K562 (cell line): ENCODE results near the gene CARD9. TPM values are rescaled to one million over a fixed set of nuclear protein-coding genes. Genes with fewer than 3 reads are reported as not detected.

Experiments used
- CXXC5 ChIP-seq: fragments of 250-450 bp; sonication (Bioruptor Pico); IDR thresholded peaks from 2 replicates; pipeline ENCODE4 v1.8.0; 2022; ENCODE audit warnings: inconsistent platforms, mild to moderate bottlenecking, moderate library complexity
- ESRRB ChIP-seq: fragments of 250-450 bp; sonication (Bioruptor Pico); IDR thresholded peaks from 2 replicates; pipeline ENCODE4 v1.5.0; 2020; ENCODE audit warnings: mild to moderate bottlenecking, moderate library complexity, borderline replicate concordance
- IFI16 ChIP-seq: fragments of 250-450 bp; sonication (Bioruptor Pico); IDR thresholded peaks from 2 replicates; pipeline ENCODE4 v2.1.2; 2022; ENCODE audit warnings: mild to moderate bottlenecking, inconsistent platforms
- MGA ChIP-seq: fragments of 450-650 bp; IDR thresholded peaks from 2 replicates; pipeline ENCODE4 v1.6.1; 2016; ENCODE audit warnings: mild to moderate bottlenecking, moderate library complexity
- NFE2L1 ChIP-seq: fragments of 450-650 bp; IDR thresholded peaks from 2 replicates; pipeline ENCODE4 v1.6.1; 2016; ENCODE audit warnings: missing genetic modification characterization, low read depth, mild to moderate bottlenecking, missing compliant biosample characterization, moderate library complexity, borderline replicate concordance
- RBFOX2 ChIP-seq: fragments of 200-400 bp; formaldehyde crosslinking; IDR thresholded peaks from 2 replicates; pipeline ENCODE4 v1.6.1; 2017; ENCODE audit warnings: low read depth, mild to moderate bottlenecking, low read length, moderate library complexity
- STAT5A ChIP-seq: IDR thresholded peaks from 2 replicates; pipeline ENCODE4 v1.6.1; 2012; ENCODE audit warnings: low read length, inconsistent platforms, borderline replicate concordance
- ZNF644 ChIP-seq: fragments of 200-800 bp; sonication (Bioruptor generic); IDR thresholded peaks from 2 replicates; pipeline ENCODE4 v1.6.1; 2016; ENCODE audit warnings: low read depth, missing genetic modification characterization, missing compliant biosample characterization
- polyA plus RNA-seq, 8 experiments: library from polyadenylated mRNA; depleted of rRNA in 4 of 8; stranded (reverse) in 5 of 8; unstranded in 3 of 8; fragments of >200 nt; fragmentation: Nextera tagmentation in 2 of 8; fragmentation: Illumina TruSeq in 1 of 8; extraction: Ambion mirVana in 2 of 8; extraction: Trizol in 1 of 8; gene quantifications; 2 replicates each; pipeline versions ENCODE4 v1.2.1 to v1.2.3, GENCODE V29; 2011 to 2014; ENCODE audit warnings: inconsistent platforms in 1 of 8, missing spikeins in 1 of 8
- total RNA-seq, 7 experiments: library from RNA; depleted of rRNA in 6 of 7; stranded (reverse); fragments of >200 nt in 6 of 7; fragmentation: Illumina TruSeq in 2 of 7; extraction: Trizol in 2 of 7; gene quantifications; 2 replicates each; pipeline versions ENCODE4 v1.2.1 to v1.2.3, GENCODE V29; 2011 to 2021; ENCODE audit warnings: low replicate concordance in 1 of 7
- TF ChIP-seq, protein P1 (sequence below): sonication (generic); formaldehyde crosslinking; IDR thresholded peaks from 2 replicates; pipeline ENCODE4 v1.8.1; 2023; ENCODE audit warnings: mild to moderate bottlenecking, missing genetic modification reagents, moderate library complexity
- TF ChIP-seq, protein P2 (sequence below): fragments of 250-450 bp; sonication (Bioruptor Pico); IDR thresholded peaks from 2 replicates; pipeline ENCODE4 v1.8.0; 2021; ENCODE audit warnings: borderline replicate concordance, mild to moderate bottlenecking, moderate library complexity; ENCODE audit not compliant: poor library complexity, severe bottlenecking

Gene CARD9
- total and polyA plus RNA-seq, 9 of the 15 experiments (the other 6 are each of a cell fraction or from before 2014, with no cell fraction given), result 1.7 to 53.0 (median 9.7) TPM

DNA sequence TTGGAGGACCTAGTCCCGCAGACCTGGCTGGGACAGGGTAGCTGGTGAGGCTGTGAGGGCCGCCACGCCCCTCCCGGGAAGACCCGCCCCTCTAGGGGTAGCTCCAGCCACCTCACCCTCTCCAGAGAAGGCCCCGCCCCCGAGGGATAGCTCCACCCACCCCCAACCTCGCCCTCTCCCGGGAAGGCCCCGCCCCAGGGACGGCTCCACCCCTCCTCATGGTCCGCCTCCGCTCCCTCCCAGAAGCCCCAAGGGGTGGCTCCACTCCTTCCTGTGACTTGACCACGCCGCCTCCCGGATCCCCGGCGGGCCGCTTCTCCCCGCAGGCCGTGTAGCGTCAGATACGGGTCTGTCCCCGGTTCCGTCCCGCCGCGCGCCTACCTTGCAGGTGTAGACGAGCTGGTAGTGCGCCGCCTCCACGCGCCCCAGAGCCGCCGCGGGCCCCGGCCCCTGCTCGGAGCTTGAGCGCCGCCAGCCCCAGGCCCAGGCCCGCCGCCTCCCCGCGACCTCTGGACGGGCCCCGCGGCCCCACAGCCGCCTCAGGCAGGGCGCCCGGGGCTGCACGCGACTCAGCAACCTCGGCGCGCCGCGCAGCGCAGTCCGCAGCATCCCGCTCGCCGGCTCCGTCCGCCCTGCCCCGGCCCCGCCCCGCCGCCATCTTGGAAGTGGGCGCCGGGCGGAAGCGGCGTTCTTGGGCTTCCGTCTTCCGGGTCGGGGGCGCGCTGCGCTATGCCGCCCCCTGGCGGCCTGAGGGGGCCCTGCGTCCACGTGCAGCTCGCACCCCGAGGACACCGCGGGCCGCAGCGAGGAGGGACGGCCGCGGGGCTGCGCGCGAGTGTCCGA, 10.1 kb downstream of the CARD9 start, which contains the start of gene DNLZ (continued):
- peak; percentile 87 for TF ChIP-seq RBFOX2
- no peak for TF ChIP-seq NFE2L1 (tag)
- peak; percentile 99 for TF ChIP-seq MGA
- TF ChIP-seq CXXC5, result peak; percentile 99
- TF ChIP-seq, protein P1, sequence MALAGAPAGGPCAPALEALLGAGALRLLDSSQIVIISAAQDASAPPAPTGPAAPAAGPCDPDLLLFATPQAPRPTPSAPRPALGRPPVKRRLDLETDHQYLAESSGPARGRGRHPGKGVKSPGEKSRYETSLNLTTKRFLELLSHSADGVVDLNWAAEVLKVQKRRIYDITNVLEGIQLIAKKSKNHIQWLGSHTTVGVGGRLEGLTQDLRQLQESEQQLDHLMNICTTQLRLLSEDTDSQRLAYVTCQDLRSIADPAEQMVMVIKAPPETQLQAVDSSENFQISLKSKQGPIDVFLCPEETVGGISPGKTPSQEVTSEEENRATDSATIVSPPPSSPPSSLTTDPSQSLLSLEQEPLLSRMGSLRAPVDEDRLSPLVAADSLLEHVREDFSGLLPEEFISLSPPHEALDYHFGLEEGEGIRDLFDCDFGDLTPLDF (CRISPR knock-in tag), result peak; percentile 95
- TF ChIP-seq STAT5A, result no peak; the same call in 1 of the 2 replicates
- no peak for TF ChIP-seq ZNF644 (tag)
- TF ChIP-seq IFI16 (CRISPR knock-in tag), result no peak
- TF ChIP-seq, protein P2, sequence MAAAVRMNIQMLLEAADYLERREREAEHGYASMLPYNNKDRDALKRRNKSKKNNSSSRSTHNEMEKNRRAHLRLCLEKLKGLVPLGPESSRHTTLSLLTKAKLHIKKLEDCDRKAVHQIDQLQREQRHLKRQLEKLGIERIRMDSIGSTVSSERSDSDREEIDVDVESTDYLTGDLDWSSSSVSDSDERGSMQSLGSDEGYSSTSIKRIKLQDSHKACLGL (CRISPR knock-in tag), result peak; percentile 56
- no peak for TF ChIP-seq ESRRB
